GM06990 (cell line): ENCODE data around the gene MRPL12.

ENCODE experiments used
- DNase-seq: peaks from one replicate; pipeline ENCODE4 v3.0.0-alpha.2; 2011; ENCODE audit not compliant: insufficient read length; ENCODE audit errors: extremely low read depth
- H3K27me3 ChIP-seq: replicated peaks from 2 replicates; pipeline ENCODE4 v1.6.0; 2011; ENCODE audit warnings: low read length; ENCODE audit not compliant: control insufficient read depth, insufficient read depth
- H3K36me3 ChIP-seq: 2 replicates; pipeline ENCODE4 v1.5.1; 2011; ENCODE audit warnings: low read length; ENCODE audit not compliant: control insufficient read depth, insufficient read depth
- H3K4me3 ChIP-seq: replicated peaks from 2 replicates; pipeline ENCODE4 v1.5.1; 2011; ENCODE audit warnings: low read depth, mild to moderate bottlenecking, control low read depth, low read length
- CTCF ChIP-seq: IDR thresholded peaks from 2 replicates; pipeline ENCODE4 v1.5.1; 2011; ENCODE audit warnings: low read length, control low read depth, mild to moderate bottlenecking, inconsistent platforms; ENCODE audit not compliant: insufficient read depth, poor library complexity, severe bottlenecking

MRPL12 gene

GRCh38 chr17:81717049-81717765 is 14.0 kb downstream of the MRPL12 start:
- no peak for DNase-seq
- TF ChIP-seq CTCF = no peak
- Histone ChIP-seq H3K4me3 (no peak overlapping the region), H3K27me3 (no peaks in the 10 kb centered on the region), H3K36me3 (peaks cover 4% of the 10 kb centered on the region)

- Histone ChIP-seq H3K27me3 (no peaks in the 10 kb centered on the region), H3K4me3 (no peak overlapping the region), H3K36me3 (peaks cover 4% of the 10 kb centered on the region)
- DNase-seq = no peak
- TF ChIP-seq CTCF = no peak
Measured at GRCh38 chr17:81717766-81718089, 14.6 kb downstream of the MRPL12 start.

- H3K4me3 ChIP-seq = no peak overlapping the region
- no peak for DNase-seq
- H3K27me3 ChIP-seq = no peaks in the 10 kb centered on the region
- peaks cover 2% of the 10 kb centered on the region for H3K36me3 ChIP-seq
- no peak for TF ChIP-seq CTCF
Measured at GRCh38 chr17:81719410-81720266, 16.5 kb downstream of the MRPL12 start.

GRCh38 chr17:81720267-81721071 is 17.3 kb downstream of the MRPL12 start:
- Histone ChIP-seq H3K27me3 (no peaks in the 10 kb centered on the region), H3K4me3 (no peak overlapping the region), H3K36me3 (peaks cover 1% of the 10 kb centered on the region)
- no peak for DNase-seq
- TF ChIP-seq CTCF = no peak

- DNase-seq = no peak
- H3K27me3 ChIP-seq = no peaks in the 10 kb centered on the region; the same call in 1 of the 2 replicates
- H3K36me3 ChIP-seq = no peaks in the 10 kb centered on the region; the same call in 1 of the 2 replicates
- H3K4me3 ChIP-seq = no peak overlapping the region
- no peak for TF ChIP-seq CTCF
Measured at GRCh38 chr17:81722184-81723120, 19.3 kb downstream of the MRPL12 start.
